ENCODE measurements around the gene SFMBT2. TPM values are rescaled to one million over a fixed set of nuclear protein-coding genes. Genes with fewer than 3 reads are reported as not detected.
"Not testable (repeated sequence)": the region's sequence is repeated elsewhere in the genome, so short reads cannot be mapped to it uniquely, and the experiment has no call there.

Gene SFMBT2
- total and polyA plus RNA-seq, 10 donors, result 4.4 to 47.7 (median 34.8) TPM

GRCh38 chr10:7400068-7400715 lies 10.6 kb downstream of the SFMBT2 start:
- intact Hi-C loops (cut with DNase I; ENCODE audit: low total_unique reads), result loop anchor here (10.0 kb wide), 1 partner anchor 135 kb away; no protein-coding TSS in a partner anchor
- 61 to 85% (median 72%) methylated on average over 10 of the region's 10 CpGs for WGBS, 5 donors
- H3K36me3 ChIP-seq, result peaks cover 0 to 9% (median under 1%) of the 10 kb centered on the region in 6 donors
- peak overlapping the region in 3 of 8 donors; percentile 6 to 56 (median 16) for H3K27ac ChIP-seq
- peaks cover 0 to 74% (median 25%) of the 10 kb centered on the region in 6 donors for H3K4me1 ChIP-seq
- H3K9me3 ChIP-seq, result no peaks in the 10 kb centered on the region
- no peak for DNase-seq
- no peak overlapping the region for H3K4me3 ChIP-seq
- H3K27me3 ChIP-seq (replicated peaks in 1 of 7), result no peaks in the 10 kb centered on the region
- TF ChIP-seq POLR2A (IDR thresholded peaks at IDR 0.05) (no peak), POLR2AphosphoS5 (IDR thresholded peaks at IDR 0.05) (no peak)
- TF ChIP-seq, protein P1, sequence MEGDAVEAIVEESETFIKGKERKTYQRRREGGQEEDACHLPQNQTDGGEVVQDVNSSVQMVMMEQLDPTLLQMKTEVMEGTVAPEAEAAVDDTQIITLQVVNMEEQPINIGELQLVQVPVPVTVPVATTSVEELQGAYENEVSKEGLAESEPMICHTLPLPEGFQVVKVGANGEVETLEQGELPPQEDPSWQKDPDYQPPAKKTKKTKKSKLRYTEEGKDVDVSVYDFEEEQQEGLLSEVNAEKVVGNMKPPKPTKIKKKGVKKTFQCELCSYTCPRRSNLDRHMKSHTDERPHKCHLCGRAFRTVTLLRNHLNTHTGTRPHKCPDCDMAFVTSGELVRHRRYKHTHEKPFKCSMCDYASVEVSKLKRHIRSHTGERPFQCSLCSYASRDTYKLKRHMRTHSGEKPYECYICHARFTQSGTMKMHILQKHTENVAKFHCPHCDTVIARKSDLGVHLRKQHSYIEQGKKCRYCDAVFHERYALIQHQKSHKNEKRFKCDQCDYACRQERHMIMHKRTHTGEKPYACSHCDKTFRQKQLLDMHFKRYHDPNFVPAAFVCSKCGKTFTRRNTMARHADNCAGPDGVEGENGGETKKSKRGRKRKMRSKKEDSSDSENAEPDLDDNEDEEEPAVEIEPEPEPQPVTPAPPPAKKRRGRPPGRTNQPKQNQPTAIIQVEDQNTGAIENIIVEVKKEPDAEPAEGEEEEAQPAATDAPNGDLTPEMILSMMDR (IDR thresholded peaks at IDR 0.05 in 8 of 11, conservative IDR thresholded peaks at IDR 0.05 in 3 of 11), result no peak

GRCh38 chr10:7399533-7399932 lies 11.3 kb downstream of the SFMBT2 start:
- WGBS, 5 donors, result 92 to 98% (median 95%) methylated on average over 3 of the region's 3 CpGs
- Histone ChIP-seq H3K36me3 (peaks cover 0 to 9% (median 2%) of the 10 kb centered on the region in 6 donors), H3K4me3 (no peak overlapping the region), H3K27ac (peak overlapping the region in 2 of 8 donors; percentile 6 to 56), H3K9me3 (no peaks in the 10 kb centered on the region), H3K4me1 (peaks cover 0 to 70% (median 25%) of the 10 kb centered on the region in 6 donors), H3K27me3 (replicated peaks in 1 of 7) (no peaks in the 10 kb centered on the region)
- no peak for DNase-seq
- TF ChIP-seq POLR2AphosphoS5 (IDR thresholded peaks at IDR 0.05), result no peak
- TF ChIP-seq, protein P1 (IDR thresholded peaks at IDR 0.05 in 8 of 11, conservative IDR thresholded peaks at IDR 0.05 in 3 of 11), result no peak
- TF ChIP-seq POLR2A (IDR thresholded peaks at IDR 0.05), result no peak
- intact Hi-C loops (cut with DNase I; ENCODE audit: low total_unique reads), result no loop called here

- Histone ChIP-seq H3K4me1 (peaks cover 0 to 63% (median 23%) of the 10 kb centered on the region in 6 donors), H3K9me3 (no peaks in the 10 kb centered on the region), H3K27me3 (replicated peaks in 1 of 7) (no peaks in the 10 kb centered on the region), H3K4me3 (no peak overlapping the region), H3K36me3 (peaks cover 0 to 9% (median 2%) of the 10 kb centered on the region in 6 donors), H3K27ac (no peak overlapping the region)
- no peak for DNase-seq
- TF ChIP-seq POLR2AphosphoS5 (IDR thresholded peaks at IDR 0.05), result no peak
- intact Hi-C loops (cut with DNase I; ENCODE audit: low total_unique reads), result no loop called here
- 80 to 88% (median 88%) methylated on average over 17 of the region's 17 CpGs for WGBS, 5 donors
Observed at GRCh38 chr10:7397049-7398035, 13.5 kb downstream of the SFMBT2 start.

GRCh38 chr10:7392301-7392700 lies 18.5 kb downstream of the SFMBT2 start:
- H3K9me3 ChIP-seq; DNase-seq; H3K27me3 ChIP-seq (replicated peaks in 1 of 7); H3K27ac ChIP-seq; intact Hi-C loops (cut with DNase I; ENCODE audit: low total_unique reads); H3K4me3 ChIP-seq: not testable (repeated sequence)
- peaks cover 13 to 52% (median 23%) of the 10 kb centered on the region in 6 donors for H3K4me1 ChIP-seq
- peaks cover 0 to 11% (median 0%) of the 10 kb centered on the region in 6 donors for H3K36me3 ChIP-seq
- 74 to 85% (median 79%) methylated on average over 5 of the region's 5 CpGs for WGBS, 5 donors

Measured in spleen (tissue), 11 donors.